CD14-positive monocyte (primary cell): ENCODE measurements around the gene ACKR2. TPM values are rescaled to one million over a fixed set of nuclear protein-coding genes. Genes with fewer than 3 reads are reported as not detected.

Experiments
- DNase-seq, 3 donors: peaks; one replicate each; pipeline ENCODE4 v3.0.0-alpha.2; 2011 to 2022
- H2AFZ ChIP-seq: 2 replicates; pipeline ENCODE4 v1.6.0; 2012; ENCODE audit warnings: mild to moderate bottlenecking, low read depth, low read length, inconsistent platforms; ENCODE audit not compliant: insufficient read depth, poor library complexity, severe bottlenecking
- H3K27ac ChIP-seq, 2 donors: 1 replicate in 1 of 2; 2 replicates in 1 of 2; pipeline ENCODE4 v1.5.1; 2012 to 2013; ENCODE audit warnings: low read length in 2 of 2, control low read depth in 1 of 2, inconsistent platforms in 1 of 2, low read depth in 1 of 2, mild to moderate bottlenecking in 1 of 2
- H3K27me3 ChIP-seq, 2 donors: one replicate each; pipeline versions ENCODE4 v1.6.0 to v1.6.1; 2011 to 2013; ENCODE audit warnings: low read length in 2 of 2; ENCODE audit not compliant: control insufficient read depth in 2 of 2, insufficient read depth in 2 of 2
- H3K36me3 ChIP-seq, 2 donors: replicated peaks in 1 of 2; 1 replicate in 1 of 2; 2 replicates in 1 of 2; pipeline versions ENCODE4 v1.5.1 to v1.6.1; 2012 to 2013; ENCODE audit warnings: low read length in 2 of 2, control low read depth in 1 of 2, inconsistent platforms in 1 of 2, mild to moderate bottlenecking in 1 of 2; ENCODE audit not compliant: insufficient read depth in 2 of 2, control insufficient read depth in 1 of 2
- H3K4me1 ChIP-seq, 2 donors: 1 replicate in 1 of 2; 2 replicates in 1 of 2; pipeline versions ENCODE4 v1.5.1 to v1.6.1; 2012 to 2013; ENCODE audit warnings: low read length in 2 of 2, control low read depth in 1 of 2, inconsistent platforms in 1 of 2, mild to moderate bottlenecking in 1 of 2, moderate library complexity in 1 of 2; ENCODE audit not compliant: insufficient read depth in 2 of 2, control insufficient read depth in 1 of 2
- H3K4me2 ChIP-seq: replicated peaks from 2 replicates; pipeline ENCODE3; 2012; ENCODE audit warnings: low read length, moderate library complexity, mild to moderate bottlenecking; ENCODE audit not compliant: poor library complexity, severe bottlenecking; ENCODE audit errors: extremely low read depth
- H3K4me3 ChIP-seq, 3 experiments: fragments of 200-600 bp in 1 of 3; sonication (generic) in 1 of 3; replicated peaks in 1 of 3; 1 replicate in 2 of 3; 2 replicates in 1 of 3; pipeline ENCODE4 v1.5.1; 2011 to 2013; ENCODE audit warnings: low read length in 3 of 3, mild to moderate bottlenecking in 3 of 3, control low read depth in 2 of 3, low read depth in 2 of 3, inconsistent platforms in 1 of 3, moderate library complexity in 1 of 3
- H3K79me2 ChIP-seq: 2 replicates; pipeline ENCODE4 v1.6.0; 2012; ENCODE audit warnings: mild to moderate bottlenecking, control low read depth, inconsistent platforms, low read length, moderate library complexity; ENCODE audit not compliant: insufficient read depth
- H3K9ac ChIP-seq: 2 replicates; pipeline ENCODE4 v1.6.0; 2017; ENCODE audit warnings: low read length, mild to moderate bottlenecking; ENCODE audit not compliant: insufficient read depth, poor library complexity, severe bottlenecking
- H3K9me3 ChIP-seq, 2 donors: replicated peaks in 1 of 2; 1 replicate in 1 of 2; 2 replicates in 1 of 2; pipeline versions ENCODE4 v1.5.1 to v1.6.1; 2012 to 2013; ENCODE audit warnings: low read length in 2 of 2, control low read depth in 1 of 2; ENCODE audit not compliant: control insufficient read depth in 1 of 2, insufficient read depth in 1 of 2
- H4K20me1 ChIP-seq: 2 replicates; pipeline ENCODE4 v1.6.0; 2012; ENCODE audit warnings: mild to moderate bottlenecking, low read length, control low read depth, moderate library complexity; ENCODE audit not compliant: insufficient read depth
- H3K27ac Mint-ChIP-seq, 7 donors: one replicate each; pipeline ENCODE4 v1.8.0; 2020; ENCODE audit warnings: mild to moderate bottlenecking in 7 of 7, mixed read lengths in 7 of 7, moderate library complexity in 6 of 7, inconsistent platforms in 2 of 7
- H3K27me3 Mint-ChIP-seq, 3 donors: one replicate each; pipeline ENCODE4 v1.8.0; 2021 to 2022; ENCODE audit warnings: low read depth in 3 of 3, mild to moderate bottlenecking in 3 of 3, mixed read lengths in 3 of 3, moderate library complexity in 3 of 3, inconsistent platforms in 1 of 3
- H3K36me3 Mint-ChIP-seq, 2 donors: one replicate each; pipeline ENCODE4 v1.8.0; 2020; ENCODE audit warnings: mixed read lengths in 2 of 2, inconsistent platforms in 1 of 2, mild to moderate bottlenecking in 1 of 2
- H3K4me1 Mint-ChIP-seq: one replicate; pipeline ENCODE4 v1.8.0; 2020; ENCODE audit warnings: mild to moderate bottlenecking, mixed read lengths
- H3K4me3 Mint-ChIP-seq, 2 donors: one replicate each; pipeline ENCODE4 v1.8.0; 2020; ENCODE audit warnings: mild to moderate bottlenecking in 2 of 2, mixed read lengths in 2 of 2, moderate library complexity in 1 of 2
- H3K9me3 Mint-ChIP-seq, 7 donors: one replicate each; pipeline ENCODE4 v1.8.0; 2020 to 2022; ENCODE audit warnings: mixed read lengths in 7 of 7, mild to moderate bottlenecking in 6 of 7, moderate library complexity in 6 of 7, inconsistent platforms in 2 of 7
- WGBS: methylation state at CpG from one replicate; pipeline ENCODE4 v1.1.5; 2013; ENCODE audit warnings: missing lambda C conversion rate; ENCODE audit not compliant: insufficient coverage; 5-methylcytosine and 5-hydroxymethylcytosine counted together
- intact Hi-C, 2 donors: fragments of 100-400 bp; cut with micrococcal nuclease; formaldehyde crosslinking; loops; one replicate each; pipeline versions ENCODE4 v1.15.0 to v1.15.1; 2023
- polyA plus RNA-seq, 3 donors: library from polyadenylated mRNA; depleted of rRNA in 1 of 3; unstranded in 2 of 3; stranded (reverse) in 1 of 3; fragments of 300-500 nt in 2 of 3; fragments of >200 nt in 1 of 3; fragmentation: Illumina TruSeq in 2 of 3; gene quantifications; 1 replicate in 2 of 3; 2 replicates in 1 of 3; pipeline ENCODE4 v1.2.3, GENCODE V29; 2012 to 2021
- TF ChIP-seq, protein P1 (sequence below): fragments of 200-600 bp; IDR thresholded peaks from one replicate; pipeline ENCODE4 v1.8.0; 2022; ENCODE audit warnings: antibody characterized with exemption, mild to moderate bottlenecking

Gene ACKR2
- polyA plus RNA-seq, 3 donors, result 0.49 TPM; not detected in 2

DNA sequence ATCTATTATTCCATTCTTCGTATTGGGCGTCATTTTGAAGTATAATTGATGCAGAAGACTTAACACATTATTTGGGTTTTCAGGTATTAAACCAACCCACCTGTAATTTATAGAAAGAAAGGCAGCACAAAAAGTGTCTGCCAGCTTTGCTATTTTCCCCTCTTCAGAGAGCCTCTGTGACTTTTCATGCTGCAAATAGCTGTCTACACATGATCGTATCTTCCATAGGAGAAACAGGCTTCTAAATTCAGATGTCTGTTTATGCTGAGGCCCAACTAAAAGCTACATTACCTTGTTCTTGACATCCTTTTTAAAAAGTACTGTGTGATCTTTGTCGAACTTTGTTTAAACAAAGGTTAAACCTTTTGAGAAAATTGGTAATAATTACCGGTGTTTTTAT is 5.0 kb downstream of the ACKR2 start:
- TF ChIP-seq, protein P1, sequence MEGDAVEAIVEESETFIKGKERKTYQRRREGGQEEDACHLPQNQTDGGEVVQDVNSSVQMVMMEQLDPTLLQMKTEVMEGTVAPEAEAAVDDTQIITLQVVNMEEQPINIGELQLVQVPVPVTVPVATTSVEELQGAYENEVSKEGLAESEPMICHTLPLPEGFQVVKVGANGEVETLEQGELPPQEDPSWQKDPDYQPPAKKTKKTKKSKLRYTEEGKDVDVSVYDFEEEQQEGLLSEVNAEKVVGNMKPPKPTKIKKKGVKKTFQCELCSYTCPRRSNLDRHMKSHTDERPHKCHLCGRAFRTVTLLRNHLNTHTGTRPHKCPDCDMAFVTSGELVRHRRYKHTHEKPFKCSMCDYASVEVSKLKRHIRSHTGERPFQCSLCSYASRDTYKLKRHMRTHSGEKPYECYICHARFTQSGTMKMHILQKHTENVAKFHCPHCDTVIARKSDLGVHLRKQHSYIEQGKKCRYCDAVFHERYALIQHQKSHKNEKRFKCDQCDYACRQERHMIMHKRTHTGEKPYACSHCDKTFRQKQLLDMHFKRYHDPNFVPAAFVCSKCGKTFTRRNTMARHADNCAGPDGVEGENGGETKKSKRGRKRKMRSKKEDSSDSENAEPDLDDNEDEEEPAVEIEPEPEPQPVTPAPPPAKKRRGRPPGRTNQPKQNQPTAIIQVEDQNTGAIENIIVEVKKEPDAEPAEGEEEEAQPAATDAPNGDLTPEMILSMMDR, result no peak
- Histone ChIP-seq H3K79me2 (no peaks in the 10 kb centered on the region), H3K9ac (no peak overlapping the region), H3K9me3 (no peaks in the 10 kb centered on the region), H3K4me1 (peaks cover 7 to 10% of the 10 kb centered on the region in 2 donors), H3K27me3 (no peaks in the 10 kb centered on the region), H2AFZ (no peak overlapping the region), H3K4me3 (no peak overlapping the region), H3K36me3 (no peaks in the 10 kb centered on the region), H3K4me2 (no peak overlapping the region), H3K27ac (no peak overlapping the region), H4K20me1 (no peaks in the 10 kb centered on the region)
- H3K27ac Mint-ChIP-seq, result no peak overlapping the region
- H3K36me3 Mint-ChIP-seq, result no peaks in the 10 kb centered on the region
- no peak overlapping the region for H3K4me3 Mint-ChIP-seq
- H3K27me3 Mint-ChIP-seq, result peaks cover 0 to 4% (median 0%) of the 10 kb centered on the region in 3 donors
- no CpG with 5 or more reads among the region's 5 CpGs for WGBS
- no peak for DNase-seq
- H3K9me3 Mint-ChIP-seq, result no peaks in the 10 kb centered on the region
- H3K4me1 Mint-ChIP-seq, result peaks cover 10% of the 10 kb centered on the region
- intact Hi-C loops, result no loop called here

DNA sequence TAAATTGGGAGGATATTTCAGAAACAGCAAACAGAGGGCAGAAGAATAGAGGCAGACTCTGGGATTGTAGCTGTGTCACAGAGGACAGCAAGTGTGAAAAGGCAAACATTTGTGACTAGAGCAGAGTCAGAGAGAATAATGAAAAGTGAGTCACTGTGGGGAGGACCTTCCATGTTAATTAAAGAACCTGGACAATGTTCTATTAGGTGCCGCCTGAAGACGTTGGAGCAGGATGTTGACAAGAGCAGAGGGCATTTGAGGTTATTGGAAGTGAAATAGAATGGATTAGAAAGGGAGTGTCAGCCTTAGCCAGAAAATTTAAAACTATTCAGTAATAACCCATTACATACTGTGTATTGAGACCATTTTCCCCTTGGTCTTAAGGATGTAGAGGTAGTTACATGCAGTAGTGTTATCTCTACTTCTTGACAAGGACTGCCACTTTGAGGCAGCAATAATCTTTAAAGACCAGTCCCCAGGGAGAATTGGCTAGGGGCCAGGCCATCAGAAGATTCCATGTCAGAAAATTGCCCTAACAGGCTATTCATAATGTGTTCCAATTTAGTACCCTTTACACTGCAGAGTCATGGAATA is 5.8 kb downstream of the ACKR2 start:
- Mint-ChIP-seq H3K4me1 (peaks cover 10% of the 10 kb centered on the region), H3K9me3 (no peaks in the 10 kb centered on the region), H3K36me3 (no peaks in the 10 kb centered on the region), H3K27me3 (peaks cover 0 to 7% (median 0%) of the 10 kb centered on the region in 3 donors), H3K4me3 (no peak overlapping the region), H3K27ac (no peak overlapping the region)
- Histone ChIP-seq H3K36me3 (no peaks in the 10 kb centered on the region), H3K9me3 (no peaks in the 10 kb centered on the region), H3K79me2 (no peaks in the 10 kb centered on the region), H3K27ac (no peak overlapping the region), H4K20me1 (no peaks in the 10 kb centered on the region), H3K4me2 (no peak overlapping the region), H3K27me3 (no peaks in the 10 kb centered on the region), H2AFZ (no peak overlapping the region), H3K9ac (no peak overlapping the region), H3K4me1 (peaks cover 7 to 10% of the 10 kb centered on the region in 2 donors), H3K4me3 (no peak overlapping the region)
- 100% methylated on average over 1 of the region's 2 CpGs for WGBS
- intact Hi-C loops, result no loop called here
- TF ChIP-seq, protein P1, result no peak
- no peak for DNase-seq
